G401 (cell line): Measurements from ENCODE around the gene NEU2. TPM values are rescaled to one million over a fixed set of nuclear protein-coding genes. Genes with fewer than 3 reads are reported as not detected.

Source experiments
- DNase-seq: peaks from one replicate; pipeline ENCODE4 v3.0.0-alpha.2; 2015; ENCODE audit warnings: low spot score
- in situ Hi-C: cut with HindIII; loops from 2 replicates; pipeline ENCODE4 v1.10.0; 2016; ENCODE audit warnings: low sequenced_read_pairs, mixed read lengths
- total RNA-seq: library from RNA; depleted of rRNA; stranded (reverse); fragments of >200 nt; shearing (Covaris generic); gene quantifications from 2 replicates; pipeline ENCODE4 v1.2.3, GENCODE V29; 2014

NEU2 gene
- total RNA-seq, 1 experiment from 2014 or later: not detected

DNA sequence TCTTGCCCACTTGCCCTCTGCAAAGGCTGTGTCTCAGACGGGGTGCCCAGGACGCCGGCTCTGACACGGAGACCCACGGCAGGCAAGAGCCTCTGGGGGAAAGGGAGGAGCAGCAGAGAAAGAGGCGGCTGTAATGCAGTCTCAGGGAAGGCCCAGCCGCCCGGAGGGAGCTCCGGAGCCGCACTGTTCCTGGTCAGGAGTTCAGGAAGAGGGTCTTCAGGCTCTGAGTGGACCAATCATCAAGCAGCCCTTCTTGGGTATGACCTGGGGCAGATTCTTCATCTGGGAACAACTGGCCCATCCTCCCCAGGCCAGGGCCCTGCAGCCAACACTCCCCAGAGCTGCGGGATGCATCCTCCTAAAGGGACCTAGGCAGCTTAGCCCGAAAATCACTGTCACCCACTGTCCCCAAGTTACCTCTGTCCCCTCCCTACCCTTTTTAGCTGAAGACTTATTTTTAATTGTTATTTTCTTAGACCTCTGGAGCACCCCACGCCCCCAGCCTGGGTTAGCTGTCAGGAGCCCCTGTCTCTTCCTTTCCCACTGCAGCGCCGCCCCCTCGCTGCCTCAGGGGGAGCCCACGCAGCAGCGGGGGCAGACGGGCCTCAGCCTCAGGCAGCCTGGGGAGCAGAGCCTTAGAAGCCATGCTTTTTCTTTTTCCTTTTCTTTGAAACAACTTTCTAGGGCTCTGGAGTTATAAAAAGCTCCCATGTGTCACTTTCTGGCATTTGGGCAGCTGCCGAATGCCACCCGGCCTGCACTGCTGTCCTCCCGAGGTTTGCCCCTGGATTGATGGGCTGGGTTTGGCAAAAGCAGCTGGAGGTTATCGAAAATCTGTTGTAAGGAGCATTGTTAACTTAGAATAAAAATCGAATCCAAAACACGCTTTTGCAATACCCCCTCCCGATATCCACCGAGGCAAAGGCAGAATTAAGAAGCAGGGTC lies 644 bp upstream of the NEU2 start:
- DNase-seq: no peak
- in situ Hi-C loops: no loop called here

DNA sequence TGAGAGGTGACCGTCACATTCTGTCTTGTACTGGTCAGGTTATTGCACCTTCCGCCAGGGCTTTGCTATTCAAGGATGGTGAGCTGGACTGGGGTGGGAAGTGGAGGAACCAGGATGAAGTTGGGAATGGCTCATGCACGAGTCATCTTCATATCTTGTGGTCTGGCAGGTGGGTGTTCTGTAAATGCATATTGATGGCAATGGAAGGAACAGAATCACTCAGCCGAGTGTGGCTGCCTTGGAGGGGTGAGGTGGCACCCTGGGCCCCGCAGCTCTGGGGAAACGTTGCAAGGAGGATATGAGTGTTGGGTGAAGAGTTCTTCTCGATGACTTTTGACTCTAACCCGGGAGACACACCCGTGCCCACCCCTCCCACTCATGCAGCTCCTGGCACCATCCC lies 1.2 kb downstream of the NEU2 start:
- no peak for DNase-seq
- in situ Hi-C loops: no loop called here

DNA sequence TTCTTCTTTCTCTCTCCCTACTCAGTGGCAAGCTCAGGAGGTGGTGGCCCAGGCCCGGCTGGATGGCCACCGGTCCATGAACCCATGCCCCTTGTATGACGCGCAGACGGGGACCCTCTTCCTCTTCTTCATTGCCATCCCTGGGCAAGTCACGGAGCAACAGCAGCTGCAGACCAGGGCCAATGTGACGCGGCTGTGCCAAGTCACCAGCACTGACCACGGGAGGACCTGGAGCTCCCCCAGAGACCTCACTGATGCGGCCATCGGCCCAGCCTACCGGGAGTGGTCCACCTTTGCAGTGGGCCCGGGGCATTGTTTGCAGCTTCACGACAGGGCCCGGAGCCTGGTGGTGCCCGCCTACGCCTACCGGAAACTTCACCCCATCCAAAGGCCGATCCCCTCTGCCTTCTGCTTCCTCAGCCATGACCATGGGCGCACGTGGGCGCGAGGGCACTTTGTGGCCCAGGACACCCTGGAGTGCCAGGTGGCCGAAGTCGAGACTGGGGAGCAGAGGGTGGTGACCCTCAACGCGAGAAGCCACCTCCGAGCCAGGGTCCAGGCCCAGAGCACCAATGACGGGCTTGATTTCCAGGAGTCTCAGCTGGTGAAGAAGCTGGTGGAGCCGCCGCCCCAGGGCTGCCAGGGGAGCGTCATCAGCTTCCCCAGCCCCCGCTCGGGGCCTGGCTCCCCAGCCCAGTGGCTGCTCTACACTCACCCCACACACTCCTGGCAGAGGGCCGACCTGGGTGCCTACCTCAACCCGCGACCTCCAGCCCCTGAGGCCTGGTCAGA lies 1.8 kb downstream of the NEU2 start:
- in situ Hi-C loops: no loop called here
- no peak for DNase-seq

DNA sequence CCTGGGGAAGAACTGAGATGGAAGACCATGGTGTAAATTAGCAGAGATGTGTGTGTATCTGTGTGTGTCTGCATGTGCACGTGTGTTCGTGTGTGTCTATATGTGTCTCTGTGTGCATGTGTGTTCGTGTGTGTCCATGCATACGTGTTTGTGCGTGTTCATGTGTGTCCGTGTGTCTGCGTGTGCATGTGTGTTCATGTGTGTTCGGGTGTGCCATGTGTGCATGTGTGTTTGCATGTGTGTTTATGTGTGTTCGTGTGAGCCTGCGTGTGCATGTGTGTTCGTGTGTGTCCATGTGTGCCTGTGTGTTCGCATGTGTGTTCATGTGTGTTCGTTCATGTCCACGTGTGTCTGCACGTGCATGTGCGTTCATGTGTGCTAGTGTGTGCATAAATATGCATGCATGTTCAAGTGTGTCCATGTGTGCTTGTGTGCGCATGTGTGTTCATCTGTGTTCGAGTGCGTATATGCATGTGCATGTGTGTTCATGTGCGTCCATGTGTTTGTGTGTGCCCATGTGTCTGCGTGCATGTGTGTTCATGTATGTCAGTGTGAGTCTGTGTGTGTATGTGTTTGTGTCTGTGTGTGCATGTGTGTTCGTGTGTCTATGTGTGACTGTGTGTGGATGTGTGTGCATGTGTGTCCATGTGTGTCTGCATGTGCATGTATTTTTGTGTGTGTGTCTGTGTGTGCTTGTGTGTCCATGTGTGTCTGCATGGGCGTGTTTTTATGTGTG lies 3.1 kb downstream of the NEU2 start:
- no peak for DNase-seq
- in situ Hi-C loops: no loop called here

DNA sequence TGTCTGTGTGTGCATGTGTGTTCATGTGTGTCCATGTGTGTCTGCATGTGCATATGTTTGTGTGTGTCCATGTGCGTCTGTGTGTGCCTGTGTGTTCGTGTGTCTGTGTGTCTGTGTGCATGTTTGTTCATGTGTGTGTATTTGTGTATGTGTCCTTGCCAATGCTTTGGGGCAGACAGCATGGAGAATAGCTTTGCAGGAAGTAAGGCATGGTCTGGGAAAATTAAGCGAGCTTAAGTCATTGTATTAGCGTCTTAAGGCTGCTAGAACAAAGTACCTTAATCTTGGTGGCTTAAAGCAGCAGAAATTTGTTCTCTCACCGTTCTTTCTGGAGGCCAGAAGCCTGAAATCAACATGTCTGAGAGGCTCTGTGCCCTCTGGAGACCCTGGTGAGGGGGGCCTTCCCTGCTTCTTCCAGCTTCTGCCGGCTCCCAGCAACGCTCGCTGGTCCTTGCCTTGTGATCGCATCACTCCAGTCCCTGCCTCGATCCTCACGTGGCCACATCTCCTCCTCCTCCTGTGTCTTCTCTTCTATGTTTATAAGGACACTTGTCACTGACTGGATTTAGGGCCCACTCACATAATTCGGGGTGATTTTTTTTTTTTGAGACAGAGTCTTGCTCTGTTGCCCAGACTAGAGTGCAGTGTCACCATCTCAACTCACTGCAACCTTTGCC lies 3.8 kb downstream of the NEU2 start:
- DNase-seq: no peak
- in situ Hi-C loops: no loop called here

DNA sequence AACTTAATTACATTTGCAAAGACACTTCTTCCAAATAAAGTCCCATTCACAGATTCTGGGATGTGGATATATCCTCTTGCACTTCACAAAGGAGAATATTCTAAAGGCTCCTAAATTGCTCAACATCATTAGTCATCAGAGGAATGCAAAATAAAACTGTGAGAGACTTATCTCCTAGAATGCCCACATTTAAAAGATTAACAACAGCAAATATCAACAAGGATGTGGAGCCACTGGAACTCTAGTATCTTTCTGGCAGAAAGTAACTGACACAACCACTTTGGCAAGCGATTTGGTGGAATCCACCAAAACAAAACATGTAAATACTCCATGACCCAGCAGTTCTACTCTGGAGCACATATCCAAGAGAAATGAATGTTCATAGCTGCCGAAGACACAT lies 4.6 kb downstream of the NEU2 start:
- DNase-seq: no peak
- in situ Hi-C loops: no loop called here

DNA sequence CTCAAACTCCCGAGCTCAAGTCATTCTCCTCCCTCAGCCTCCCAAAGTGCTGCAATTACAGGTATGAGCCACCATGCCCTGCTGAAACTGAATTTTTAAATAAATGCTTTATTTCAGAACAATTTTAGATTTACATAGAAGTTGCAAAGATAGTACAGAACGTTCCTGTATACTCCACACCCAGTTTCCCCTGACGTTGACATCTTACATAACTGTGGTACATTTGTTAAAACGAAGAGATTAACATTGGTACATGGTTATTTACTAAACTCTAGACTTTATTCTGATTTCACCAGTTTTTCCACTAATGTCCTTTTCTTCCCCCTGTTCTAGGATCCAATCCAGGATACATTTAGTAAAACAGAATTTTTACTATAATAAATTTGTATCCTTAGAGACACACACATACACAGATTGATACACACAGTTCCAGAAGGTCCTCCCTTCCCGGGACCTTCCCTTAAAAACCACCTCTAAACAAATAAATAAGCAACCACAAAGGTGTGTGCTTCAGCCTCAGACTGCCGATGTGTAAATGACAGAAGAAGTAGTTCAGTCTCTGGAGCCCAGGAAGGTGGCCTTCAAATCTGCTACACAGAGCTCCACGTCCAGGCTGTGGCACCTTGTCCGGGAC lies 6.9 kb downstream of the NEU2 start:
- in situ Hi-C loops: no loop called here
- DNase-seq: no peak

DNA sequence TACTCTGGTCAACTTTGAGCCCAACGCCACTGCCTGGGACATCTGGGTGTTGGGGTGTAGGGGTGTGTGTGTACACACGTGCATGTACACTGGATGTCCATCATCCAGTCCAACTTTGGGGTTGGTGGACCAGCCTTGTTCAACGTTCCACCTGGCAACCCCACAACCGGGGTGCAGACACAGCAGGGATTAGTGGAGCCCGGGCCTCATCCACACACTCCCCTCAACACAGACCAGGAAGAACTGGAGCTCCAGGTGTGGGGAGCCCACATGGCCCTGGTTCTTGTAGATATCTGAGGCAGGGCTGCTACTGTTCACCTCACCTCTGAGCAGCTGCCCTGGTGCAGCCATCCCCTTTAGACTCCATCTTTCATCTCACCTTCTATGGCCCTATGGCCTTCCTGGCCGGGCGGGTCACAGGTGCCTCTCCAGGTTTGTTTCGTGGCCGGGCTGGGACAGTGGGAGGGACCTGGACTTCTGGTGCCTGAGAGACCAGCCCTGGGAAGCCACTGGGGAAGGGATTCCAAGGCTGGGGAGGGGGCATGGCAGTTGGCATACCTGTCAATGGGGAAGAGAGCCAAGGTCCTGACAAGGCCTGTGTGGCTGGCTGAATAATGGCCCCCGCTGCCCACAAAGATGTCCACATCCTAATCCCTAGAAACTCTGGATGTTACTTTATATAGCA lies 7.5 kb downstream of the NEU2 start:
- in situ Hi-C loops: no loop called here
- DNase-seq: no peak

DNA sequence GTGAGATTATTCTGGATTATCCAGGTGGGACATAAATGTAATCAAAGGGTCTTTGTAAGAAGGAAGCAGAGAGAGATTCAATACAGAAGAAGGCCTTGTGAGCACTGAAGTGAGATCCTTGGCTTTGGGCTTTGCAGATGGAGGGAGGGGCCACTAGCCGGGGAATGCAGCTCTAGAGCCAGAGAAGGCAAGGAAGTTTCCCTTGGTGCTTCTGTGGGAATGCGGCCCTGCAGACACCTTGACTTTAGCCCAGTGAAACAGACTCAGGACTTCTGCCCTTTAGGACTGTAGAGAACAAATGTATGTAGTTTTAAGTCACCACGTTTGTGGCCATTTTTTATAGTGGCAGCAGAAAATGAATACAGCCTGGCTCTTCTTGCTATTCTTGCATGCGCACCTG lies 8.1 kb downstream of the NEU2 start:
- in situ Hi-C loops: no loop called here
- no peak for DNase-seq

DNA sequence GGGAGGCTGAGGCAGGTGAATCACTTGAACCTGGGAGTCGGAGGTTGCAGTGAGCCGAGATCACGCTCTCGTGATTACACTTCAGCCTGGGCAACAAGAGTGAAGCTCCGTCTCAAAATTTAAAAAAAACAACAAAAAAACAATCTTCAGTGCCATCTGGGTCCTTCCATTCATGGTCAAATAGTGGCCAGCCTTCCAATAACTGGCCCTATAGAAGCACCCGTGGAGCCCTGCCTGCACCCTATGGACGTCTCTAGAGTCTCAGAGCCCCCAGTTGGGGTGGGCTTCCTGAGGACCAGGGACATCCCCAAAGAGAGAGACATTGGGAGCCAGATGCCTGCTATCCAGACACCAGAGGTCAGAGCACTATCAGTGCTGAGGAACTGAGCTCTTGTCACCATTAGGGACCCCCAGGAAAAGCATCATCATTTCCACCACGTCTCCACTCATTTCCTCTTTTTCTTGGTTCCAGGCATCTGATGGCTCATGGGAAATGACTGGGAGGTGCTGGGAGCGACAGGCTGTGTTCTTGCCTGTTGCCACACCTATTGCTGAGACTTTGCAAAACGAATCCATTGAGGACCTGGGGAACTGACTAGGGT lies 9.4 kb downstream of the NEU2 start:
- in situ Hi-C loops: no loop called here

DNA sequence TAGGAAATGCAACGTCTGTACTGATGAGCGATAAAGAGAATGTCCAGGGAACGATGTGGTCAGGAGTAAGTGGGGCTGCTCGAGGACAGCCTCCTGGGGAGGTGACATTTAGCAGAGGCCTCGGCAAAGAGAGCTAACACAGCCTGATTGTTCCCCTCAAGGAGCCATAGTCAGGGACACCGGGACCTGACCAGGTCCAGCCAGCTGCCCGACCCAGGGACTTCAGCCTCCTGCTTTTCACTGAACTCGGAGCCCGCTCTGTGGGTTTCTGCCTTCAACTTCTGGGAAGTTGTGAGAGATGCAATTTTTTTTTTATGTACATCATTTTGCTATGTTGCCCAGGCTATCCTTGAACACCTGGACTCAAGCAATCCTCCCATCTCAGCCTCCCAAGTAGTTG lies 10.1 kb downstream of the NEU2 start:
- in situ Hi-C loops: no loop called here
- no peak for DNase-seq

More for the DNA sequence above, 9.4 kb downstream of the NEU2 start:
- DNase-seq: no peak

DNA sequence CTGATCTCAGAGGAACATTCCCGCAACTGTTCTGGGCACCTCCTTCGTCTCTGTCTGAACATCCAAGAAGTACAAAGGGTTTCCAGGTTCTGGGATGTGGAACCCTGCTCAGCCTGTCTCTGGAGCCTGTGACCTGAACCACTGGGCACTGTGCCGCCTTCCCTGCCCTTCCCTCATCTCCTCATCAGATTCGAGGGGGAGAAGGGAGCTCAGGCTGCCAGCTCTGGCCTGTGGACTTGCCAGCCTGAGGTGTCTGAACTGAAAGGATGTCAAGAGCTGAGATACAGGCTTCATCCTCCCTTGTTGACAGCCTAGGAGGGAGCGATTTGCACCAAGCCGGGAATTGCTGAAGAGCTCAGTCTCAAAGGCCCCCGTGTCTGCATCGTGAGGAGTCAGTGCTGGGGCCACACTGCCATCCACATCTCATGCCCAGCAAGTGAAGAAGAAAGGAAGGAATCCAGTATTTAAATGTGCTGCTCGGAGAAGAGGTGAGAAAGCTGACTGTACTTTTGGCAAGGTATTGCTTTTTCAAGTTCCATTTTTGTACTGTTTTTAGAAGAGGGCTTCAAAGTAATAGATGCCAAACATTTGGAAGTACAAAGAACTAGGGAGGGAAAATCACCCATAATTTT lies 12.6 kb downstream of the NEU2 start:
- DNase-seq: no peak
- in situ Hi-C loops: no loop called here

DNA sequence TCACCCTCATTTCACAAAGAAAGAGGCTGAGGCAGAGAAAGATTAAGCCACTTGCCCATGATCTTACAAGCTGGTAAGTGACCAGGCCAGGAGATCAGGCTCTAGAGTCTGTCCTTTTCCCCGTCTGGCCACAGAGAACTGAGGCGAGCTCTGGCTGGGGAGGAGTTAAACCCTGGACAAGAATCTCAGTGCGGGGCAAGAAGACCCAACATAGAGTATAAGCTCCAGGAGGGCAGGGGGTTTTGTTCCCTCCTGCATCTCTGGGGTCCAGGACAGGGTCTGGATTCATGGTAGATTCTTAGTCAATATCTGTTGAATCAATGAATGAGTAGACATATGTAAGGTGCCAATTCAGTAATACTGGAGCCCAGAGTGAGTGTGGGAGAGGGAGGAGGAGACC lies 14.7 kb downstream of the NEU2 start:
- in situ Hi-C loops: no loop called here
- no peak for DNase-seq

DNA sequence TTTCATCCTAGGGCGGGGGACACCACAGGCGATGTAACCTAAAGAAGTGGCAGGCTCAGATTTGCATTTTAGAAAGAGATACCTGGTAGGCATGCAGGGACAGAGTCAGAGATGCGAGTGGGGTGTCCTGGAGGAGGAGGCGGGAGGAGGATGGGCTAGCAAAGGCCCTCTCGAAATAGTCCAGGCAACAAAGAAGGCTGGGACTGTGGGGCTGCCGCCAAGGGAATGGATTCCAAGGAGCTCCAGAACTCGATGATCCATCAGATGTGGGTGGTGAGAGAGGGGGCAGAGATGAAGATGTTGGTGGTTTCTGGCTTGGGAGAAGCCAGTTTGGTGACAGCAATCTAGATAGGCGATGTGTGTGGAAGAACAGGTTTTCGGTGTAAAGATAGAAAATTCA lies 15.2 kb downstream of the NEU2 start:
- DNase-seq: no peak
- in situ Hi-C loops: no loop called here

DNA sequence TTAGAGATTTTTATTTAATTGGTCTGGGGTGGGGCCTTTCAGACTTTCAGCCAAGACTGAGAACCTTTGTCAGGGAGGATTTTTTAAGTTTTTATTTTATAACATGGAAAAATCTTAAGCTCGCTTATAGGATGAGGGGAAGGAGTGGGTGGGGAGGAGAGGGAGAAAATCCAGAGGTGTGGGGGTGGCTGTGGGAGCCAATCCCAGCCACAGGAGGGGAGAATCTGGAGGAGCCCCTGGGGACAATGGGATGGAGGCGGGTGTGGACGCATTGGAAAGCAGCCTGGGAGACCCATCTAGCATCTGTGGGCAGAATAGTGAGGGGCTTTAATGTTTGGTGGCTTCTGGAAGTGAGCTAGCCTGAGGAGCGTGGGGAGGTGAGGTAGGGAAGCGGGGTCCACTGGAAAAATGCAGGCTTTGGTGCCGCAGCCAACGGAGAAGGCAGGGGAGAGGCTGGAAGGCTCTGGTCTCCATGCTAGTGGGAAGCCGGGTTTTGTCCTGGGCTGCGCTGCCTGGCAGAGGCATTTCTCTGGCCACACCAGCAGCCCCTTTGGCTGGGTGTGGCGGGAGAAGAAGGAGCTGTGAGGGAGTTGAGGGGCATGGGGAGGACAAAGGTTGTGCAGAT lies 16.2 kb downstream of the NEU2 start:
- no peak for DNase-seq
- in situ Hi-C loops: no loop called here

DNA sequence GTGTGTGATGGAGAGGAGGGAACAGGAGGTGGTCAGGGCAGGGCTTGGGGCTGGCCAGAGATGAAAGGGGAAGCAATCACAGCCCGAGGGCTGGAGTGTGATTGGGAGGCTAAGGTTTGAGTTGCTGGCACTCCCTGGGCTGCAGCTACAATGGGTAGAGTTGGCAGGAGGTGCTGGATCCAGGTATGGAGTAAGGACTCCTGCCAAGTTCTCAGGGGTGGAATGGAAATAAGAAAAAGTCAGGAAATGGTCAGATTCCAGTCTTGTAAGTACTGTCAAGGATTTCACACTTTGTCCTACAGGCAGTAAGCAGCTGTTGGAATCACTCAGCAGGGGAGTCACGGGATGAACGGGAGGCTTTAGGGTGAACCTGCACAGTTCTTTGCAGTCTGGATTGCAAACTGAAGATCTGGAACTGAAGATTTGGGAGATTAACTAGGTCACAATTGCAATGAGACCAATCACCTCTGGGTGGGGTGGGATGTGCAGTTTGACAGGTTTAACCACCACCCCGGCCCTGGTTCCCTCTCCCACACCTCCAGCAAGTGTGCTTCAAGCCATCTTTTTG lies 16.8 kb downstream of the NEU2 start:
- DNase-seq: no peak
- in situ Hi-C loops: no loop called here
